H1 (cell line): ENCODE data around the gene SCARB1. TPM values are rescaled to one million over a fixed set of nuclear protein-coding genes. Genes with fewer than 3 reads are reported as not detected.

Experiments used
- CTCF ChIA-PET: fragments of 300-600 bp; sonication (Branson Sonifier 250); formaldehyde crosslinking; loops from one replicate; lab custom pipeline; 2021; ENCODE audit not compliant: partially characterized antibody; lab: Charles Lee
- POLR2A ChIA-PET: fragments of 300-600 bp; sonication (Branson Sonifier 250); formaldehyde crosslinking; loops from one replicate; lab custom pipeline; 2021; ENCODE audit warnings: inconsistent platforms; ENCODE audit not compliant: partially characterized antibody; lab: Charles Lee
- DNase-seq, 2 experiments: peaks; one replicate each; pipeline versions ENCODE4 v3.0.0 to v3.0.0-alpha.2; 2010 to 2022; ENCODE audit warnings: low spot score in 2 of 2, low read depth in 1 of 2, mixed read lengths in 1 of 2
- FAIRE-seq: peaks from 2 replicates; lab custom pipeline; 2011; peaks lifted over from hg19 to GRCh38; lab: Jason Lieb, UNC
- H2AFZ ChIP-seq: 2 replicates; pipeline ENCODE4 v1.8.1; 2012; ENCODE audit warnings: low read length, inconsistent platforms
- H2AK5ac ChIP-seq: 2 replicates; pipeline ENCODE4 v1.6.1; 2013; ENCODE audit warnings: low read depth, low read length
- H2BK120ac ChIP-seq: replicated peaks from 2 replicates; pipeline ENCODE3; 2013; ENCODE audit warnings: low read depth, low read length, inconsistent platforms
- H2BK12ac ChIP-seq: 2 replicates; pipeline ENCODE4 v1.6.1; 2013; ENCODE audit warnings: low read depth, low read length
- H2BK15ac ChIP-seq: 2 replicates; pipeline ENCODE4 v1.6.1; 2013; ENCODE audit warnings: low read length
- H2BK20ac ChIP-seq: 2 replicates; pipeline ENCODE4 v1.6.1; 2013; ENCODE audit warnings: low read length
- H2BK5ac ChIP-seq: 2 replicates; pipeline ENCODE4 v1.6.1; 2013; ENCODE audit warnings: low read depth, low read length
- H3K14ac ChIP-seq: 2 replicates; pipeline ENCODE4 v1.6.1; 2013; ENCODE audit warnings: inconsistent platforms; ENCODE audit not compliant: insufficient read length
- H3K18ac ChIP-seq: 2 replicates; pipeline ENCODE4 v1.6.1; 2013; ENCODE audit warnings: low read length; ENCODE audit errors: extremely low read depth
- H3K23ac ChIP-seq: 2 replicates; pipeline ENCODE4 v1.6.1; 2013; ENCODE audit warnings: inconsistent platforms; ENCODE audit not compliant: insufficient read length
- H3K23me2 ChIP-seq: 2 replicates; pipeline ENCODE4 v1.6.1; 2013; ENCODE audit warnings: low read depth, low read length
- H3K27ac ChIP-seq: 2 replicates; pipeline ENCODE4 v1.6.1; 2011; ENCODE audit warnings: low read depth, low read length, inconsistent platforms
- H3K27me3 ChIP-seq, 4 experiments: replicated peaks in 1 of 4; 1 replicate in 1 of 4; 2 replicates in 3 of 4; pipeline versions ENCODE4 v1.6.1 to v1.8.1; 2011 to 2013; ENCODE audit warnings: low read length in 3 of 4, mild to moderate bottlenecking in 3 of 4, inconsistent platforms in 2 of 4, mixed read lengths in 2 of 4, moderate library complexity in 1 of 4; ENCODE audit not compliant: control insufficient read depth in 3 of 4, insufficient read depth in 3 of 4; ENCODE audit errors: extremely low read depth in 1 of 4
- H3K36me3 ChIP-seq, 4 experiments: 2 replicates each; pipeline versions ENCODE4 v1.6.1 to v1.8.1; 2011 to 2013; ENCODE audit warnings: mild to moderate bottlenecking in 4 of 4, low read length in 3 of 4, moderate library complexity in 2 of 4, control low read depth in 1 of 4, inconsistent platforms in 1 of 4; ENCODE audit not compliant: insufficient read depth in 4 of 4, control insufficient read depth in 2 of 4
- H3K4ac ChIP-seq: replicated peaks from 2 replicates; pipeline ENCODE3; 2013; ENCODE audit warnings: low read length, low read depth, mixed read lengths, inconsistent platforms; ENCODE audit not compliant: insufficient read length
- H3K4me1 ChIP-seq, 4 experiments: replicated peaks in 1 of 4; 1 replicate in 1 of 4; 2 replicates in 3 of 4; pipeline versions ENCODE4 v1.6.1 to v1.8.1; 2011 to 2013; ENCODE audit warnings: low read length in 3 of 4, inconsistent platforms in 2 of 4, mixed read lengths in 1 of 4; ENCODE audit not compliant: insufficient read depth in 4 of 4, control insufficient read depth in 3 of 4
- H3K4me2 ChIP-seq, 2 experiments: 2 replicates each; pipeline versions ENCODE4 v1.6.1 to v1.8.1; 2011 to 2013; ENCODE audit warnings: low read depth in 2 of 2, low read length in 2 of 2, control low read depth in 1 of 2, inconsistent platforms in 1 of 2, mild to moderate bottlenecking in 1 of 2; ENCODE audit not compliant: insufficient read depth in 1 of 2
- H3K4me3 ChIP-seq, 4 experiments: fragments of 200-600, 300-600 bp in 1 of 4; sonication (generic), shearing (Covaris generic), sonication (Bioruptor Twin) in 1 of 4; 2 replicates each; pipeline versions ENCODE4 v1.5.1 to v1.8.1; 2011 to 2016; ENCODE audit warnings: low read length in 4 of 4, low read depth in 3 of 4, control low read depth in 2 of 4, inconsistent platforms in 2 of 4, mild to moderate bottlenecking in 2 of 4, mixed read lengths in 1 of 4, moderate library complexity in 1 of 4; ENCODE audit not compliant: insufficient read depth in 2 of 4; ENCODE audit errors: extremely low read depth in 1 of 4
- H3K56ac ChIP-seq: replicated peaks from 2 replicates; pipeline ENCODE3; 2013; ENCODE audit warnings: low read depth, mild to moderate bottlenecking, mixed read lengths, low read length, inconsistent platforms; ENCODE audit not compliant: insufficient read length
- H3K79me1 ChIP-seq: 2 replicates; pipeline ENCODE4 v1.6.1; 2013; ENCODE audit warnings: low read depth, low read length, control low read depth
- H3K79me2 ChIP-seq, 2 experiments: 2 replicates each; pipeline versions ENCODE4 v1.6.1 to v1.8.1; 2012 to 2013; ENCODE audit warnings: low read length in 2 of 2, mild to moderate bottlenecking in 2 of 2, inconsistent platforms in 1 of 2; ENCODE audit not compliant: insufficient read depth in 2 of 2, control insufficient read depth in 1 of 2
- H3K9ac ChIP-seq, 4 experiments: replicated peaks in 1 of 4; 1 replicate in 1 of 4; 2 replicates in 3 of 4; pipeline versions ENCODE4 v1.6.1 to v1.8.1; 2011 to 2013; ENCODE audit warnings: low read depth in 3 of 4, low read length in 3 of 4, control low read depth in 2 of 4, mild to moderate bottlenecking in 2 of 4, moderate library complexity in 2 of 4, inconsistent platforms in 1 of 4; ENCODE audit errors: extremely low read depth in 1 of 4
- H3K9me3 ChIP-seq, 2 experiments: 2 replicates each; pipeline versions ENCODE4 v1.6.1 to v1.8.1; 2012 to 2013; ENCODE audit warnings: mild to moderate bottlenecking in 2 of 2, moderate library complexity in 2 of 2, control low read depth in 1 of 2, inconsistent platforms in 1 of 2, low read depth in 1 of 2, low read length in 1 of 2, mixed read lengths in 1 of 2; ENCODE audit not compliant: insufficient read depth in 2 of 2
- H4K20me1 ChIP-seq, 2 experiments: replicated peaks in 1 of 2; 2 replicates each; pipeline versions ENCODE3 to v1.8.1; 2011 to 2013; ENCODE audit warnings: inconsistent platforms in 2 of 2, low read length in 2 of 2, mild to moderate bottlenecking in 1 of 2; ENCODE audit not compliant: insufficient read depth in 2 of 2, control insufficient read depth in 1 of 2
- H4K5ac ChIP-seq: 2 replicates; pipeline ENCODE4 v1.6.1; 2013; ENCODE audit warnings: low read length, low read depth, mixed read lengths, inconsistent platforms; ENCODE audit not compliant: insufficient read length
- H4K8ac ChIP-seq: 2 replicates; pipeline ENCODE4 v1.8.0; 2013; ENCODE audit warnings: mild to moderate bottlenecking, moderate library complexity, low read length, inconsistent platforms; ENCODE audit not compliant: insufficient read depth; ENCODE audit errors: extremely low read depth
- H4K91ac ChIP-seq: replicated peaks from 2 replicates; pipeline ENCODE3; 2013; ENCODE audit warnings: low read length, mixed read lengths, inconsistent platforms; ENCODE audit not compliant: insufficient read length
- POLR2AphosphoS5 ChIP-seq: IDR thresholded peaks from 2 replicates; pipeline ENCODE4 v1.6.1; 2011; ENCODE audit warnings: low read depth, low read length
- RAD21 ChIP-seq, 2 experiments: IDR thresholded peaks in 1 of 2; conservative IDR thresholded peaks in 1 of 2; 2 replicates each; pipeline ENCODE4 v1.6.1; 2011; ENCODE audit warnings: low read depth in 2 of 2, low read length in 2 of 2, improper control_type of control experiment in 1 of 2, inconsistent platforms in 1 of 2, mild to moderate bottlenecking in 1 of 2, moderate library complexity in 1 of 2
- WGBS, 2 experiments: shearing (Covaris generic) in 1 of 2; methylation state at CpG; one replicate each; pipeline versions ENCODE4 v1.1.6 to v1.1.7; 2013 to 2015; ENCODE audit warnings: low lambda C conversion rate in 2 of 2, mixed read lengths in 2 of 2, inconsistent platforms in 1 of 2, low coverage in 1 of 2, missing lambda C conversion rate in 1 of 2; ENCODE audit not compliant: insufficient replicate concordance in 2 of 2, insufficient coverage in 1 of 2, insufficient read length in 1 of 2; ENCODE audit errors: extremely low coverage in 1 of 2, missing lambda C conversion rate in 1 of 2; 5-methylcytosine and 5-hydroxymethylcytosine counted together
- polyA plus RNA-seq, 7 experiments: library from polyadenylated mRNA; depleted of rRNA in 3 of 7; stranded (reverse) in 5 of 7; unstranded in 2 of 7; fragments of >200 nt in 5 of 7; fragments of 200-250 nt in 2 of 7; gene quantifications; 1 replicate in 5 of 7; 2 replicates in 1 of 7; 4 replicates in 1 of 7; pipeline versions ENCODE4 v1.2.1 to v1.2.3, GENCODE V29; 2011 to 2013; ENCODE audit warnings: missing spikeins in 2 of 7, mixed read lengths in 2 of 7
- total RNA-seq: library from RNA; stranded (reverse); fragmentation: NEBNext Ultra II Directional; extraction: Animal tissue kit (Norgen Biotek cat#: 25700); gene quantifications from 2 replicates; pipeline ENCODE4 v1.2.1, GENCODE V29; 2021

SCARB1 gene
- total and polyA plus RNA-seq, 2 of the 8 experiments (the other 6 are each of a cell fraction or from before 2014, with no cell fraction given), result 45.3 to 57.1 TPM

DNA sequence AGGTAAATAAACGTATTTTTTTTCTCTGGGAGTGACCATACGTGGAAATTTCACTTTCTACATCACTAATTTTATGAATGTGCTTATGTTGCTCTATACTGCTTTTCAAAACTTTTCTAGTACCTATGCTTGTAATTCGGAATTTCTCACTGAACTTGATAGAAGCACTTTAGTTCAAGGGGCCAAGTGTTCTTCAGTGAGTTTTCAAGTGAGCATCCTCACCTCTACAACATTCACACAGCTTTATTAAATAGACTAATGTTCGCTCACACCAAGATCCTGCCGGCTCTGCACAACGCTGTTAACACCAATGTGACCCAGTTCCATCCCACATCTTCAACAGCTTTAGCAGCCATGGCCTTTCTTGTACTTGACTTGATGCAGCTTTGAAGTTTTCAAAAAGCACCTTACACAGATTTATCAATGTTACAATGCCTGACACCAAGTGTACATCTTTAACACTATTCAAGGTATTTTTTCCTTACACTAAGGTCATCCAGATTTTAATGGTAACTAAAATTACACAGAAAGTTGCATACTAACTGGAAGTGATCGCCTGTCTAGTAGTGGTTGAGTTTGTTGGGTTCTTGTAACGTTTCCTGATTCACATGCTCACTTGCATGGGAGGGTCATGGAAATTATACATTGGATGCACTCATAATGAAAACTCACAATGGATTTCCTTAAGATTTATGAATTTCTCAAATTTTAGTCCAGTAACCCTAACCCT lies 46.3 kb upstream of the SCARB1 start:
- 82% methylated on average over 8 of the region's 8 CpGs; no CpG with 5 or more reads in 1 of the 2 experiments for WGBS, 2 experiments
- peaks cover 4% of the 10 kb centered on the region; the same call in 1 of the 2 replicates for H3K23me2 ChIP-seq
- H3K4me2 ChIP-seq, result no peak overlapping the region
- H2BK5ac ChIP-seq, result no peak overlapping the region
- no peak overlapping the region for H3K9ac ChIP-seq
- TF ChIP-seq RAD21 (IDR thresholded peaks at IDR 0.05 in 1 of 2, conservative IDR thresholded peaks at IDR 0.05 in 1 of 2; ENCODE audit: low read depth in 2 of 2, low read length in 2 of 2), result no peak
- TF ChIP-seq POLR2AphosphoS5, result peak; percentile 82; the same call in 1 of the 2 replicates
- H4K91ac ChIP-seq, result no peak overlapping the region
- no peak overlapping the region for H2AFZ ChIP-seq
- no peak overlapping the region for H3K18ac ChIP-seq
- no peak overlapping the region for H4K8ac ChIP-seq
- H3K27me3 ChIP-seq, result no peaks in the 10 kb centered on the region
- H3K56ac ChIP-seq, result no peak overlapping the region
- H3K79me1 ChIP-seq, result no peaks in the 10 kb centered on the region
- H3K4me3 ChIP-seq, result no peak overlapping the region
- H3K27ac ChIP-seq, result no peak overlapping the region
- H2BK15ac ChIP-seq, result no peak overlapping the region
- H2BK120ac ChIP-seq, result no peak overlapping the region
- H2BK12ac ChIP-seq, result no peak overlapping the region
- peaks cover 16 to 19% of the 10 kb centered on the region in 2 experiments for H4K20me1 ChIP-seq
- DNase-seq, result no peak
- H3K36me3 ChIP-seq, result peaks cover 12 to 28% (median 23%) of the 10 kb centered on the region in 4 experiments; a peak in 7 of 8 replicates
- no peaks in the 10 kb centered on the region for H3K9me3 ChIP-seq
- CTCF ChIA-PET, result interaction anchor here (0.6 to 8.2 kb wide), 3 partner anchors 17 to 145 kb away, joined by 3 to 141 read pairs (median 4); no protein-coding TSS in a partner anchor
- no peak overlapping the region for H3K4ac ChIP-seq
- no peak overlapping the region for H3K23ac ChIP-seq
- no peak overlapping the region for H2AK5ac ChIP-seq
- H2BK20ac ChIP-seq, result no peak overlapping the region
- no peak overlapping the region for H4K5ac ChIP-seq
- POLR2A ChIA-PET, result interaction anchor here (0.8 to 4.1 kb wide), 24 partner anchors 8 to 175 kb away, joined by 3 to 36 read pairs (median 4); partner anchors contain the start of gene BRI3BP
- peaks cover 0 to 3% (median 0%) of the 10 kb centered on the region in 4 experiments; a peak in 1 of 7 replicates for H3K4me1 ChIP-seq
- peaks cover 8 to 30% of the 10 kb centered on the region in 2 experiments for H3K79me2 ChIP-seq
- no peak overlapping the region for H3K14ac ChIP-seq
- FAIRE-seq, result no peak
